Upper lobe of left lung (tissue), 4 donors: ENCODE results near the gene CD8B2.
"Not testable (repeated sequence)": the region's sequence is repeated elsewhere in the genome, so short reads cannot be mapped to it uniquely, and the experiment has no call there.

Source experiments
- POLR2A ChIP-seq, 4 donors: fragments of 450-650 bp; IDR thresholded peaks; one replicate each; pipeline ENCODE4 v1.5.1; 2016 to 2017; ENCODE audit warnings: antibody characterized with exemption in 4 of 4, mild to moderate bottlenecking in 2 of 4
- POLR2AphosphoS5 ChIP-seq, 2 donors: sonication (generic); formaldehyde crosslinking; IDR thresholded peaks; one replicate each; pipeline ENCODE4 v1.5.1; 2017; ENCODE audit warnings: antibody characterized with exemption in 2 of 2
- TF ChIP-seq, protein P1 (sequence below), 6 experiments: fragments of 450-650 bp in 4 of 6; fragments of 200-600 bp in 2 of 6; sonication (generic) in 2 of 6; IDR thresholded peaks; one replicate each; pipeline ENCODE4 v1.5.1; 2016 to 2019; ENCODE audit warnings: antibody characterized with exemption in 6 of 6

DNA sequence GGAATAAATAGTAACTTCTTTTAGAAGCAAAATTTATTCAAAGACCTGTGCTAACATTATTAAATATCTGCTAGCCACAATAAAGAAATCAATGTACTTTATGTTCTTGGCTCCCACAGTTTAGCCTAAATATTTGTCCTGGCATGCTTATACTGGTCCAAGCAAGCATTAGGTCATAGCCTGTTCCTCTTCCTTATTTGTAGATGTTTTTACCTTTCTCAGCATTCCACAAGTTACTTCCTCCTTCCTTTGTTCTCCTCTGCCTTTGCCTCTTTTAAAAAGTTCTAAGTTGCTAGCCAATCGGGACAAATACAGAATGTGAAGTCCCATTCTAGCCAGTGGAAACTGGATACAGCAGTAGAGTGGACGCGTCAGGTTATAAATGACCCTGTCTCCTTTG, 72.6 kb downstream of the CD8B2 start:
- TF ChIP-seq, protein P1, sequence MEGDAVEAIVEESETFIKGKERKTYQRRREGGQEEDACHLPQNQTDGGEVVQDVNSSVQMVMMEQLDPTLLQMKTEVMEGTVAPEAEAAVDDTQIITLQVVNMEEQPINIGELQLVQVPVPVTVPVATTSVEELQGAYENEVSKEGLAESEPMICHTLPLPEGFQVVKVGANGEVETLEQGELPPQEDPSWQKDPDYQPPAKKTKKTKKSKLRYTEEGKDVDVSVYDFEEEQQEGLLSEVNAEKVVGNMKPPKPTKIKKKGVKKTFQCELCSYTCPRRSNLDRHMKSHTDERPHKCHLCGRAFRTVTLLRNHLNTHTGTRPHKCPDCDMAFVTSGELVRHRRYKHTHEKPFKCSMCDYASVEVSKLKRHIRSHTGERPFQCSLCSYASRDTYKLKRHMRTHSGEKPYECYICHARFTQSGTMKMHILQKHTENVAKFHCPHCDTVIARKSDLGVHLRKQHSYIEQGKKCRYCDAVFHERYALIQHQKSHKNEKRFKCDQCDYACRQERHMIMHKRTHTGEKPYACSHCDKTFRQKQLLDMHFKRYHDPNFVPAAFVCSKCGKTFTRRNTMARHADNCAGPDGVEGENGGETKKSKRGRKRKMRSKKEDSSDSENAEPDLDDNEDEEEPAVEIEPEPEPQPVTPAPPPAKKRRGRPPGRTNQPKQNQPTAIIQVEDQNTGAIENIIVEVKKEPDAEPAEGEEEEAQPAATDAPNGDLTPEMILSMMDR (IDR thresholded peaks at IDR 0.05), result not testable (repeated sequence)
- not testable (repeated sequence) for TF ChIP-seq POLR2AphosphoS5, POLR2A (IDR thresholded peaks at IDR 0.05)
